HEK293T (cell line): ENCODE measurements around the gene TMC3.

Experiments
- BHLHE40 ChIP-seq: fragments of 450-650 bp; IDR thresholded peaks from 2 replicates; pipeline ENCODE4 v1.6.1; 2016; ENCODE audit warnings: mild to moderate bottlenecking, moderate library complexity, borderline replicate concordance
- FOXA1 ChIP-seq: fragments of 450-650 bp; IDR thresholded peaks from 2 replicates; pipeline ENCODE4 v1.6.1; 2016; ENCODE audit warnings: mild to moderate bottlenecking
- FOXM1 ChIP-seq: fragments of 450-650 bp; IDR thresholded peaks from 2 replicates; pipeline ENCODE4 v1.6.1; 2017; ENCODE audit warnings: mild to moderate bottlenecking, borderline replicate concordance
- HDGF ChIP-seq: fragments of 450-650 bp; IDR thresholded peaks from 2 replicates; pipeline ENCODE4 v1.6.1; 2017; ENCODE audit warnings: antibody characterized with exemption, borderline replicate concordance
- SP1 ChIP-seq: fragments of 450-650 bp; IDR thresholded peaks from 2 replicates; pipeline ENCODE4 v1.6.1; 2017
- SUZ12 ChIP-seq: fragments of 450-650 bp; IDR thresholded peaks from 2 replicates; pipeline ENCODE4 v1.6.1; 2016; ENCODE audit warnings: mild to moderate bottlenecking
- TARDBP ChIP-seq: fragments of 450-650 bp; IDR thresholded peaks from 2 replicates; pipeline ENCODE4 v1.6.1; 2016

GRCh38 chr15:81411051-81411450 lies 37.0 kb upstream of the TMC3 start:
- TF ChIP-seq FOXA1 (no peak), SUZ12 (no peak), TARDBP (no peak), BHLHE40 (no peak), HDGF (no peak), FOXM1 (no peak), SP1 (no peak)
